HEK293T (cell line): ENCODE data around the gene KAT7.

Experiments used
- ARNT ChIP-seq: fragments of 450-650 bp; IDR thresholded peaks from 2 replicates; pipeline ENCODE4 v1.6.1; 2017; ENCODE audit warnings: mild to moderate bottlenecking
- BHLHE40 ChIP-seq: fragments of 450-650 bp; IDR thresholded peaks from 2 replicates; pipeline ENCODE4 v1.6.1; 2016; ENCODE audit warnings: mild to moderate bottlenecking, moderate library complexity, borderline replicate concordance
- ELF4 ChIP-seq: fragments of 450-650 bp; IDR thresholded peaks from 2 replicates; pipeline ENCODE4 v1.6.1; 2017; ENCODE audit warnings: antibody characterized with exemption
- FOXA1 ChIP-seq: fragments of 450-650 bp; IDR thresholded peaks from 2 replicates; pipeline ENCODE4 v1.6.1; 2016; ENCODE audit warnings: mild to moderate bottlenecking
- FOXK2 ChIP-seq: fragments of 450-650 bp; IDR thresholded peaks from 2 replicates; pipeline ENCODE4 v1.6.1; 2016; ENCODE audit warnings: mild to moderate bottlenecking
- FOXM1 ChIP-seq: fragments of 450-650 bp; IDR thresholded peaks from 2 replicates; pipeline ENCODE4 v1.6.1; 2017; ENCODE audit warnings: mild to moderate bottlenecking, borderline replicate concordance
- L3MBTL2 ChIP-seq: fragments of 450-650 bp; conservative IDR thresholded peaks from 2 replicates; pipeline ENCODE4 v1.6.1; 2016; ENCODE audit warnings: mild to moderate bottlenecking
- LEF1 ChIP-seq: fragments of 450-650 bp; IDR thresholded peaks from 2 replicates; pipeline ENCODE4 v1.6.1; 2017; ENCODE audit warnings: mild to moderate bottlenecking, borderline replicate concordance
- NFRKB ChIP-seq: fragments of 450-650 bp; IDR thresholded peaks from 2 replicates; pipeline ENCODE4 v1.6.1; 2016; ENCODE audit warnings: mild to moderate bottlenecking, moderate library complexity
- SP1 ChIP-seq: fragments of 450-650 bp; IDR thresholded peaks from 2 replicates; pipeline ENCODE4 v1.6.1; 2017
- SUZ12 ChIP-seq: fragments of 450-650 bp; IDR thresholded peaks from 2 replicates; pipeline ENCODE4 v1.6.1; 2016; ENCODE audit warnings: mild to moderate bottlenecking
- TARDBP ChIP-seq: fragments of 450-650 bp; IDR thresholded peaks from 2 replicates; pipeline ENCODE4 v1.6.1; 2016
- ZNF384 ChIP-seq: fragments of 450-650 bp; IDR thresholded peaks from 2 replicates; pipeline ENCODE4 v1.6.1; 2016
- TF ChIP-seq, protein P1 (sequence below): fragments of 450-650 bp; IDR thresholded peaks from 2 replicates; pipeline ENCODE4 v1.6.1; 2016

- TF ChIP-seq, protein P1, sequence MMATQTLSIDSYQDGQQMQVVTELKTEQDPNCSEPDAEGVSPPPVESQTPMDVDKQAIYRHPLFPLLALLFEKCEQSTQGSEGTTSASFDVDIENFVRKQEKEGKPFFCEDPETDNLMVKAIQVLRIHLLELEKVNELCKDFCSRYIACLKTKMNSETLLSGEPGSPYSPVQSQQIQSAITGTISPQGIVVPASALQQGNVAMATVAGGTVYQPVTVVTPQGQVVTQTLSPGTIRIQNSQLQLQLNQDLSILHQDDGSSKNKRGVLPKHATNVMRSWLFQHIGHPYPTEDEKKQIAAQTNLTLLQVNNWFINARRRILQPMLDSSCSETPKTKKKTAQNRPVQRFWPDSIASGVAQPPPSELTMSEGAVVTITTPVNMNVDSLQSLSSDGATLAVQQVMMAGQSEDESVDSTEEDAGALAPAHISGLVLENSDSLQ: no peak
- no peak for TF ChIP-seq ZNF384
- no peak for TF ChIP-seq BHLHE40
- no peak for TF ChIP-seq SUZ12
- TF ChIP-seq SP1: no peak
- no peak for TF ChIP-seq L3MBTL2
- no peak for TF ChIP-seq ARNT
- TF ChIP-seq LEF1: no peak
- TF ChIP-seq ELF4: no peak
- no peak for TF ChIP-seq TARDBP
- TF ChIP-seq FOXA1: no peak
- no peak for TF ChIP-seq NFRKB
- TF ChIP-seq FOXM1: no peak
- no peak for TF ChIP-seq FOXK2
Observed at GRCh38 chr17:49784636-49785035, 3.8 kb upstream of the KAT7 start.
